HepG2 (cell line): Measurements from ENCODE around the gene TWNK. TPM values are rescaled to one million over a fixed set of nuclear protein-coding genes. Genes with fewer than 3 reads are reported as not detected.

Source experiments
- BCL6 ChIP-seq: IDR thresholded peaks from 2 replicates; pipeline ENCODE4 v1.6.1; 2016; ENCODE audit warnings: missing genetic modification reagents, missing compliant biosample characterization
- FOSL2 ChIP-seq: sonication (generic); formaldehyde crosslinking; IDR thresholded peaks from 2 replicates; pipeline ENCODE4 v1.4.0; 2020; ENCODE audit warnings: missing genetic modification reagents
- SNAI1 ChIP-seq: sonication (generic); formaldehyde crosslinking; IDR thresholded peaks from 2 replicates; pipeline ENCODE4 v1.5.0; 2020; ENCODE audit warnings: mild to moderate bottlenecking, missing genetic modification reagents, borderline replicate concordance
- WIZ ChIP-seq: sonication (generic); formaldehyde crosslinking; IDR thresholded peaks from 2 replicates; pipeline ENCODE4 v1.5.1; 2020; ENCODE audit warnings: mild to moderate bottlenecking, missing genetic modification reagents
- ZNF232 ChIP-seq: sonication (generic); formaldehyde crosslinking; IDR thresholded peaks from 2 replicates; pipeline ENCODE4 v1.4.0; 2020; ENCODE audit warnings: missing genetic modification reagents, borderline replicate concordance
- ZNF253 ChIP-seq: sonication (generic); formaldehyde crosslinking; IDR thresholded peaks from 2 replicates; pipeline ENCODE4 v1.8.0; 2022; ENCODE audit warnings: mild to moderate bottlenecking, missing genetic modification reagents, borderline replicate concordance
- ZNF296 ChIP-seq: sonication (generic); formaldehyde crosslinking; conservative IDR thresholded peaks from 2 replicates; pipeline ENCODE4 v1.5.0; 2020; ENCODE audit warnings: mild to moderate bottlenecking, missing genetic modification reagents
- ZSCAN12 ChIP-seq: sonication (generic); formaldehyde crosslinking; IDR thresholded peaks from 2 replicates; pipeline ENCODE4 v1.9.0; 2021; ENCODE audit warnings: mild to moderate bottlenecking, missing genetic modification reagents
- polyA plus RNA-seq, 8 experiments: library from polyadenylated mRNA; depleted of rRNA in 3 of 8; stranded (reverse) in 7 of 8; unstranded in 1 of 8; fragments of >200 nt; fragmentation: Illumina TruSeq in 4 of 8; extraction: Trizol in 4 of 8; gene quantifications; 2 replicates each; pipeline versions ENCODE4 v1.2.1 to v1.2.3, GENCODE V29; 2011 to 2016; ENCODE audit warnings: low read depth in 4 of 8, missing spikeins in 1 of 8, mixed read lengths in 1 of 8; ENCODE audit not compliant: insufficient read depth in 1 of 8
- total RNA-seq, 5 experiments: library from RNA; depleted of rRNA; stranded (reverse); fragments of >200 nt; fragmentation: Illumina TruSeq; extraction: Trizol; gene quantifications; 2 replicates each; pipeline ENCODE4 v1.2.3, GENCODE V29; 2016; ENCODE audit warnings: low read depth in 1 of 5
- TF ChIP-seq, protein P1 (sequence below): sonication (generic); formaldehyde crosslinking; IDR thresholded peaks from 2 replicates; pipeline ENCODE4 v1.4.0; 2020; ENCODE audit warnings: missing genetic modification reagents
- TF ChIP-seq, protein P2 (sequence below): sonication (generic); formaldehyde crosslinking; IDR thresholded peaks from 2 replicates; pipeline ENCODE4 v1.8.1; 2022; ENCODE audit warnings: low read depth, mild to moderate bottlenecking, missing genetic modification reagents
- TF ChIP-seq, protein P3 (sequence below): sonication (generic); formaldehyde crosslinking; IDR thresholded peaks from 2 replicates; pipeline ENCODE4 v1.5.0; 2020; ENCODE audit warnings: mild to moderate bottlenecking, missing genetic modification reagents, borderline replicate concordance
- TF ChIP-seq, protein P4 (sequence below): sonication (generic); formaldehyde crosslinking; IDR thresholded peaks from 2 replicates; pipeline ENCODE4 v1.4.0; 2020; ENCODE audit warnings: missing genetic modification reagents
- TF ChIP-seq, protein P5 (sequence below): sonication (generic); formaldehyde crosslinking; IDR thresholded peaks from 2 replicates; pipeline ENCODE4 v1.4.0; 2020; ENCODE audit warnings: missing genetic modification reagents

The TWNK gene
- total and polyA plus RNA-seq, 2 of the 13 experiments (the other 11 are each of a cell fraction or from before 2014, with no cell fraction given), result 10.7 to 16.5 TPM

DNA sequence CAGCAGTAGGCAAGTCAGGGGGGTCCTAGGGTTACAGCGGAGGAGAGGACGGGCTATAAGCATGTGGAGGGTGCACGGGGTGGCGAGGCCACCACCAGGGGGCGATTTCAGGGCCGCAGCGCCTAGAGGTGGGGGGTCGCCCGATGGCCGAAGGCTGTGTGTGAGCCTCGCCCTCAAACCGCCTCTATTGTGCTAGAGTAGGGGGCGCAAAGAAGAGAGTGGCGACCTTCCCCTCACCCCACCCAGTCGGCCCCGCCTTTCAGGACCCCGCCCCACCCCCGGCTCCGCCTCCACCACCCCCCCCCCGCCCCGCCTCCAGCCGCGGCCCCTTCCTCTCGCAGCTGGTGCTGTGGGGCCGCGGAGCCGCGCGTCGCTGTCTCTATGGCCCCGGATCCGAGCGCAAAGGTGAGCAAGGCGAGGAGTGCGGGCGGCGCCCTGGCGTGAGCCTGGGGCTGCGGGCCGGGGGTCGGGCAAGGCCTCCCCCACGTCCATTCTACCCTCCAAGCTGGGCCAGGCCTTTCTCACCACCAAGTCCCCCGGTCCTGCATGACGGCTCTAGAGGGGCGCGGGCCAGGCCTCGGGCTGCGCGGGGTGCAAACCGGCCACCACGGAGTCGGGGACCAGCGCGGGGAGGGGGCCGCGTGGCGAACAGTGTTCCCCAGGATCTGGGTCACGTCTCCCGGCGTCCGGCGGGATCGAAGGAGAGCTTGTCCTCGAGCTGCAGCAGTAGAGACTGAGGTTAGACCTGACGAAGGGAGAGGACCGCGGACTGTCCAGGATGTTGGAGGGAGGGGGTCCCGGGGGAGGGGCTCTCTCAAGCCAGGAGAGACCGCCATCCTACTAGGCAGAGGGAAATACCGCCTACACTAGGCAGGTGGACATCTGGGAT is 17.9 kb upstream of the TWNK start, which contains the start of gene SEMA4G (continued):
- TF ChIP-seq ZNF296 (CRISPR knock-in tag), result 0 out of 2 replicates have a peak, but pooled peaks have one; percentile 47
- TF ChIP-seq BCL6, result 0 out of 2 replicates have a peak, but pooled peaks have one; percentile 2
- TF ChIP-seq, protein P1, sequence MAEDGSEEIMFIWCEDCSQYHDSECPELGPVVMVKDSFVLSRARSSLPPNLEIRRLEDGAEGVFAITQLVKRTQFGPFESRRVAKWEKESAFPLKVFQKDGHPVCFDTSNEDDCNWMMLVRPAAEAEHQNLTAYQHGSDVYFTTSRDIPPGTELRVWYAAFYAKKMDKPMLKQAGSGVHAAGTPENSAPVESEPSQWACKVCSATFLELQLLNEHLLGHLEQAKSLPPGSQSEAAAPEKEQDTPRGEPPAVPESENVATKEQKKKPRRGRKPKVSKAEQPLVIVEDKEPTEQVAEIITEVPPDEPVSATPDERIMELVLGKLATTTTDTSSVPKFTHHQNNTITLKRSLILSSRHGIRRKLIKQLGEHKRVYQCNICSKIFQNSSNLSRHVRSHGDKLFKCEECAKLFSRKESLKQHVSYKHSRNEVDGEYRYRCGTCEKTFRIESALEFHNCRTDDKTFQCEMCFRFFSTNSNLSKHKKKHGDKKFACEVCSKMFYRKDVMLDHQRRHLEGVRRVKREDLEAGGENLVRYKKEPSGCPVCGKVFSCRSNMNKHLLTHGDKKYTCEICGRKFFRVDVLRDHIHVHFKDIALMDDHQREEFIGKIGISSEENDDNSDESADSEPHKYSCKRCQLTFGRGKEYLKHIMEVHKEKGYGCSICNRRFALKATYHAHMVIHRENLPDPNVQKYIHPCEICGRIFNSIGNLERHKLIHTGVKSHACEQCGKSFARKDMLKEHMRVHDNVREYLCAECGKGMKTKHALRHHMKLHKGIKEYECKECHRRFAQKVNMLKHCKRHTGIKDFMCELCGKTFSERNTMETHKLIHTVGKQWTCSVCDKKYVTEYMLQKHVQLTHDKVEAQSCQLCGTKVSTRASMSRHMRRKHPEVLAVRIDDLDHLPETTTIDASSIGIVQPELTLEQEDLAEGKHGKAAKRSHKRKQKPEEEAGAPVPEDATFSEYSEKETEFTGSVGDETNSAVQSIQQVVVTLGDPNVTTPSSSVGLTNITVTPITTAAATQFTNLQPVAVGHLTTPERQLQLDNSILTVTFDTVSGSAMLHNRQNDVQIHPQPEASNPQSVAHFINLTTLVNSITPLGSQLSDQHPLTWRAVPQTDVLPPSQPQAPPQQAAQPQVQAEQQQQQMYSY (CRISPR knock-in tag), result no peak
- no peak; the same call in 1 of the 2 replicates for TF ChIP-seq WIZ
- TF ChIP-seq ZSCAN12 (CRISPR knock-in tag), result no peak
- TF ChIP-seq, protein P2, sequence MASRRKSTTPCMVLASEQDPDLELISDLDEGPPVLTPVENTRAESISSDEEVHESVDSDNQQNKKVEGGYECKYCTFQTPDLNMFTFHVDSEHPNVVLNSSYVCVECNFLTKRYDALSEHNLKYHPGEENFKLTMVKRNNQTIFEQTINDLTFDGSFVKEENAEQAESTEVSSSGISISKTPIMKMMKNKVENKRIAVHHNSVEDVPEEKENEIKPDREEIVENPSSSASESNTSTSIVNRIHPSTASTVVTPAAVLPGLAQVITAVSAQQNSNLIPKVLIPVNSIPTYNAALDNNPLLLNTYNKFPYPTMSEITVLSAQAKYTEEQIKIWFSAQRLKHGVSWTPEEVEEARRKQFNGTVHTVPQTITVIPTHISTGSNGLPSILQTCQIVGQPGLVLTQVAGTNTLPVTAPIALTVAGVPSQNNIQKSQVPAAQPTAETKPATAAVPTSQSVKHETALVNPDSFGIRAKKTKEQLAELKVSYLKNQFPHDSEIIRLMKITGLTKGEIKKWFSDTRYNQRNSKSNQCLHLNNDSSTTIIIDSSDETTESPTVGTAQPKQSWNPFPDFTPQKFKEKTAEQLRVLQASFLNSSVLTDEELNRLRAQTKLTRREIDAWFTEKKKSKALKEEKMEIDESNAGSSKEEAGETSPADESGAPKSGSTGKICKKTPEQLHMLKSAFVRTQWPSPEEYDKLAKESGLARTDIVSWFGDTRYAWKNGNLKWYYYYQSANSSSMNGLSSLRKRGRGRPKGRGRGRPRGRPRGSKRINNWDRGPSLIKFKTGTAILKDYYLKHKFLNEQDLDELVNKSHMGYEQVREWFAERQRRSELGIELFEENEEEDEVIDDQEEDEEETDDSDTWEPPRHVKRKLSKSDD, result no peak
- TF ChIP-seq, protein P3, sequence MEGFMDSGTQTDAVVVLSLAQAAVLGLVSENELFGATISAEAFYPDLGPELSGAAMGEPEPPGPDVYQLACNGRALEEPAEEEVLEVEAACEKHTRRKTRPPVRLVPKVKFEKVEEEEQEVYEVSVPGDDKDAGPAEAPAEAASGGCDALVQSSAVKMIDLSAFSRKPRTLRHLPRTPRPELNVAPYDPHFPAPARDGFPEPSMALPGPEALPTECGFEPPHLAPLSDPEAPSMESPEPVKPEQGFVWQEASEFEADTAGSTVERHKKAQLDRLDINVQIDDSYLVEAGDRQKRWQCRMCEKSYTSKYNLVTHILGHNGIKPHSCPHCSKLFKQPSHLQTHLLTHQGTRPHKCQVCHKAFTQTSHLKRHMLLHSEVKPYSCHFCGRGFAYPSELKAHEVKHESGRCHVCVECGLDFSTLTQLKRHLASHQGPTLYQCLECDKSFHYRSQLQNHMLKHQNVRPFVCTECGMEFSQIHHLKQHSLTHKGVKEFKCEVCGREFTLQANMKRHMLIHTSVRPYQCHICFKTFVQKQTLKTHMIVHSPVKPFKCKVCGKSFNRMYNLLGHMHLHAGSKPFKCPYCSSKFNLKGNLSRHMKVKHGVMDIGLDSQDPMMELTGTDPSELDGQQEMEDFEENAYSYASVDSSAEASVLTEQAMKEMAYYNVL (CRISPR knock-in tag), result no peak; the same call in 1 of the 2 replicates
- no peak for TF ChIP-seq ZNF232 (CRISPR knock-in tag)
- TF ChIP-seq, protein P4, sequence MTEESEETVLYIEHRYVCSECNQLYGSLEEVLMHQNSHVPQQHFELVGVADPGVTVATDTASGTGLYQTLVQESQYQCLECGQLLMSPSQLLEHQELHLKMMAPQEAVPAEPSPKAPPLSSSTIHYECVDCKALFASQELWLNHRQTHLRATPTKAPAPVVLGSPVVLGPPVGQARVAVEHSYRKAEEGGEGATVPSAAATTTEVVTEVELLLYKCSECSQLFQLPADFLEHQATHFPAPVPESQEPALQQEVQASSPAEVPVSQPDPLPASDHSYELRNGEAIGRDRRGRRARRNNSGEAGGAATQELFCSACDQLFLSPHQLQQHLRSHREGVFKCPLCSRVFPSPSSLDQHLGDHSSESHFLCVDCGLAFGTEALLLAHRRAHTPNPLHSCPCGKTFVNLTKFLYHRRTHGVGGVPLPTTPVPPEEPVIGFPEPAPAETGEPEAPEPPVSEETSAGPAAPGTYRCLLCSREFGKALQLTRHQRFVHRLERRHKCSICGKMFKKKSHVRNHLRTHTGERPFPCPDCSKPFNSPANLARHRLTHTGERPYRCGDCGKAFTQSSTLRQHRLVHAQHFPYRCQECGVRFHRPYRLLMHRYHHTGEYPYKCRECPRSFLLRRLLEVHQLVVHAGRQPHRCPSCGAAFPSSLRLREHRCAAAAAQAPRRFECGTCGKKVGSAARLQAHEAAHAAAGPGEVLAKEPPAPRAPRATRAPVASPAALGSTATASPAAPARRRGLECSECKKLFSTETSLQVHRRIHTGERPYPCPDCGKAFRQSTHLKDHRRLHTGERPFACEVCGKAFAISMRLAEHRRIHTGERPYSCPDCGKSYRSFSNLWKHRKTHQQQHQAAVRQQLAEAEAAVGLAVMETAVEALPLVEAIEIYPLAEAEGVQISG, result peak; percentile 69
- TF ChIP-seq FOSL2 (CRISPR knock-in tag), result no peak
- TF ChIP-seq, protein P5, sequence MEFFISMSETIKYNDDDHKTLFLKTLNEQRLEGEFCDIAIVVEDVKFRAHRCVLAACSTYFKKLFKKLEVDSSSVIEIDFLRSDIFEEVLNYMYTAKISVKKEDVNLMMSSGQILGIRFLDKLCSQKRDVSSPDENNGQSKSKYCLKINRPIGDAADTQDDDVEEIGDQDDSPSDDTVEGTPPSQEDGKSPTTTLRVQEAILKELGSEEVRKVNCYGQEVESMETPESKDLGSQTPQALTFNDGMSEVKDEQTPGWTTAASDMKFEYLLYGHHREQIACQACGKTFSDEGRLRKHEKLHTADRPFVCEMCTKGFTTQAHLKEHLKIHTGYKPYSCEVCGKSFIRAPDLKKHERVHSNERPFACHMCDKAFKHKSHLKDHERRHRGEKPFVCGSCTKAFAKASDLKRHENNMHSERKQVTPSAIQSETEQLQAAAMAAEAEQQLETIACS (CRISPR knock-in tag), result peak; percentile 43; the same call in 1 of the 2 replicates
- peak; percentile 74; the same call in 1 of the 2 replicates for TF ChIP-seq SNAI1 (CRISPR knock-in tag)
- TF ChIP-seq ZNF253, result no peak
